Stimulated activated memory B cell treated with anti-CD40 and anti-IgM and Interleukin-4, amounts not matched to agents 10 μg/mL and 1 μg/mL and 100 μg/mL, for 72 hours (primary cell): Measurements from ENCODE around the gene IL1RAP.
A peak's percentile ranks its signal among the peaks of the same experiment; 100 is the strongest.

Source experiments
- ATAC-seq: fragments of 150-1000 bp; cut with Tn5 transposase; 2 replicates; pipeline ENCODE4 v1.10.0; 2021
- H3K27ac Mint-ChIP-seq: one replicate; pipeline ENCODE4 v1.8.0; 2022; ENCODE audit warnings: mild to moderate bottlenecking, mixed read lengths
- H3K27me3 Mint-ChIP-seq: one replicate; pipeline ENCODE4 v1.8.0; 2022; ENCODE audit warnings: mixed read lengths
- H3K36me3 Mint-ChIP-seq: one replicate; pipeline ENCODE4 v1.8.0; 2022; ENCODE audit warnings: mixed read lengths
- H3K4me1 Mint-ChIP-seq: one replicate; pipeline ENCODE4 v1.8.0; 2022; ENCODE audit warnings: mixed read lengths
- H3K4me3 Mint-ChIP-seq: one replicate; pipeline ENCODE4 v1.8.0; 2022; ENCODE audit warnings: mild to moderate bottlenecking, moderate library complexity, mixed read lengths
- H3K9me3 Mint-ChIP-seq: one replicate; pipeline ENCODE4 v1.8.0; 2022; ENCODE audit warnings: mixed read lengths

The IL1RAP gene

GRCh38 chr3:190524942-190525341, 11.1 kb downstream of the IL1RAP start:
- Mint-ChIP-seq H3K27me3 (no peaks in the 10 kb centered on the region), H3K27ac (no peak overlapping the region)

GRCh38 chr3:190525634-190526033, 11.7 kb downstream of the IL1RAP start:
- Mint-ChIP-seq H3K36me3 (peaks cover 16% of the 10 kb centered on the region), H3K9me3 (no peaks in the 10 kb centered on the region), H3K27me3 (no peaks in the 10 kb centered on the region), H3K4me3 (no peak overlapping the region), H3K4me1 (no peaks in the 10 kb centered on the region), H3K27ac (no peak overlapping the region)
- ATAC-seq = no peak

More at GRCh38 chr3:190524942-190525341, 11.1 kb downstream of the IL1RAP start:
- no peaks in the 10 kb centered on the region for H3K4me1 Mint-ChIP-seq
- no peaks in the 10 kb centered on the region for H3K9me3 Mint-ChIP-seq
- ATAC-seq = no peak
- peaks cover 13% of the 10 kb centered on the region for H3K36me3 Mint-ChIP-seq
- no peak overlapping the region for H3K4me3 Mint-ChIP-seq

- no peaks in the 10 kb centered on the region for H3K27me3 Mint-ChIP-seq
- ATAC-seq = no peak
- H3K9me3 Mint-ChIP-seq = no peaks in the 10 kb centered on the region
- no peaks in the 10 kb centered on the region for H3K4me1 Mint-ChIP-seq
- H3K27ac Mint-ChIP-seq = no peak overlapping the region
- peaks cover 24% of the 10 kb centered on the region for H3K36me3 Mint-ChIP-seq
- H3K4me3 Mint-ChIP-seq = no peak overlapping the region
Measured at GRCh38 chr3:190526787-190527762, 13.2 kb downstream of the IL1RAP start.

GRCh38 chr3:190528706-190529105, 14.8 kb downstream of the IL1RAP start:
- no peak overlapping the region for H3K27ac Mint-ChIP-seq

GRCh38 chr3:190531406-190531805, 17.5 kb downstream of the IL1RAP start:
- no peak for ATAC-seq
- Mint-ChIP-seq H3K27me3 (no peaks in the 10 kb centered on the region), H3K9me3 (no peaks in the 10 kb centered on the region), H3K4me1 (peaks cover 7% of the 10 kb centered on the region), H3K4me3 (no peak overlapping the region), H3K36me3 (peaks cover 33% of the 10 kb centered on the region), H3K27ac (no peak overlapping the region)

More at GRCh38 chr3:190528706-190529105, 14.8 kb downstream of the IL1RAP start:
- Mint-ChIP-seq H3K9me3 (no peaks in the 10 kb centered on the region), H3K36me3 (peaks cover 33% of the 10 kb centered on the region), H3K4me1 (peaks cover 7% of the 10 kb centered on the region), H3K4me3 (no peak overlapping the region), H3K27me3 (no peaks in the 10 kb centered on the region)
- no peak for ATAC-seq

- Mint-ChIP-seq H3K4me3 (no peak overlapping the region), H3K36me3 (peaks cover 33% of the 10 kb centered on the region), H3K9me3 (no peaks in the 10 kb centered on the region), H3K27me3 (no peaks in the 10 kb centered on the region), H3K4me1 (peaks cover 9% of the 10 kb centered on the region), H3K27ac (no peak overlapping the region)
- no peak for ATAC-seq
Measured at GRCh38 chr3:190532731-190533203, 18.9 kb downstream of the IL1RAP start.

GRCh38 chr3:190533511-190534281, 19.8 kb downstream of the IL1RAP start:
- Mint-ChIP-seq H3K36me3 (peaks cover 28% of the 10 kb centered on the region), H3K27ac (no peak overlapping the region), H3K9me3 (no peaks in the 10 kb centered on the region), H3K4me3 (no peak overlapping the region), H3K4me1 (peaks cover 14% of the 10 kb centered on the region), H3K27me3 (no peaks in the 10 kb centered on the region)
- no peak for ATAC-seq

- Mint-ChIP-seq H3K27me3 (no peaks in the 10 kb centered on the region), H3K4me1 (peaks cover 14% of the 10 kb centered on the region)
- ATAC-seq = no peak
Measured at GRCh38 chr3:190534386-190534785, 20.5 kb downstream of the IL1RAP start.

GRCh38 chr3:190534986-190535385, 21.1 kb downstream of the IL1RAP start:
- no peaks in the 10 kb centered on the region for H3K9me3 Mint-ChIP-seq
- peaks cover 14% of the 10 kb centered on the region for H3K4me1 Mint-ChIP-seq
- no peaks in the 10 kb centered on the region for H3K27me3 Mint-ChIP-seq
- H3K27ac Mint-ChIP-seq = peak overlapping the region; percentile 49
- H3K36me3 Mint-ChIP-seq = peaks cover 25% of the 10 kb centered on the region
- ATAC-seq = no peak
- H3K4me3 Mint-ChIP-seq = no peak overlapping the region

More at GRCh38 chr3:190534386-190534785, 20.5 kb downstream of the IL1RAP start:
- H3K9me3 Mint-ChIP-seq = no peaks in the 10 kb centered on the region
- H3K4me3 Mint-ChIP-seq = no peak overlapping the region
- H3K36me3 Mint-ChIP-seq = peaks cover 27% of the 10 kb centered on the region
- H3K27ac Mint-ChIP-seq = peak overlapping the region; percentile 49

- ATAC-seq = no peak
- H3K4me1 Mint-ChIP-seq = peaks cover 14% of the 10 kb centered on the region
- H3K36me3 Mint-ChIP-seq = peaks cover 13% of the 10 kb centered on the region
- H3K27ac Mint-ChIP-seq = no peak overlapping the region
- no peaks in the 10 kb centered on the region for H3K27me3 Mint-ChIP-seq
- H3K4me3 Mint-ChIP-seq = no peak overlapping the region
- no peaks in the 10 kb centered on the region for H3K9me3 Mint-ChIP-seq
Measured at GRCh38 chr3:190537146-190537545, 23.3 kb downstream of the IL1RAP start.

- H3K27me3 Mint-ChIP-seq = no peaks in the 10 kb centered on the region
Measured at GRCh38 chr3:190538288-190538687, 24.4 kb downstream of the IL1RAP start.

GRCh38 chr3:190539526-190539925, 25.6 kb downstream of the IL1RAP start:
- Mint-ChIP-seq H3K27me3 (no peaks in the 10 kb centered on the region), H3K27ac (no peak overlapping the region), H3K9me3 (no peaks in the 10 kb centered on the region), H3K4me3 (no peak overlapping the region), H3K36me3 (peaks cover 5% of the 10 kb centered on the region), H3K4me1 (peaks cover 7% of the 10 kb centered on the region)
- no peak for ATAC-seq

More at GRCh38 chr3:190538288-190538687, 24.4 kb downstream of the IL1RAP start:
- H3K9me3 Mint-ChIP-seq = no peaks in the 10 kb centered on the region
- peaks cover 7% of the 10 kb centered on the region for H3K4me1 Mint-ChIP-seq
- H3K4me3 Mint-ChIP-seq = no peak overlapping the region
- peaks cover 5% of the 10 kb centered on the region for H3K36me3 Mint-ChIP-seq
- ATAC-seq = no peak
- no peak overlapping the region for H3K27ac Mint-ChIP-seq

GRCh38 chr3:190541008-190541407, 27.1 kb downstream of the IL1RAP start:
- no peaks in the 10 kb centered on the region for H3K9me3 Mint-ChIP-seq
- no peak overlapping the region for H3K27ac Mint-ChIP-seq
- no peak overlapping the region for H3K4me3 Mint-ChIP-seq
- ATAC-seq = no peak
- peaks cover 7% of the 10 kb centered on the region for H3K4me1 Mint-ChIP-seq
- no peaks in the 10 kb centered on the region for H3K27me3 Mint-ChIP-seq
- peaks cover 6% of the 10 kb centered on the region for H3K36me3 Mint-ChIP-seq

GRCh38 chr3:190541560-190541959, 27.7 kb downstream of the IL1RAP start:
- no peaks in the 10 kb centered on the region for H3K27me3 Mint-ChIP-seq
- H3K9me3 Mint-ChIP-seq = no peaks in the 10 kb centered on the region
- peaks cover 7% of the 10 kb centered on the region for H3K4me1 Mint-ChIP-seq
- H3K27ac Mint-ChIP-seq = no peak overlapping the region
- no peak for ATAC-seq
- H3K36me3 Mint-ChIP-seq = peaks cover 11% of the 10 kb centered on the region
- H3K4me3 Mint-ChIP-seq = no peak overlapping the region

GRCh38 chr3:190542846-190543245, 29.0 kb downstream of the IL1RAP start:
- H3K4me3 Mint-ChIP-seq = no peak overlapping the region
- H3K36me3 Mint-ChIP-seq = peaks cover 11% of the 10 kb centered on the region
- H3K27me3 Mint-ChIP-seq = no peaks in the 10 kb centered on the region
- peaks cover 4% of the 10 kb centered on the region for H3K4me1 Mint-ChIP-seq
- ATAC-seq = no peak
- H3K9me3 Mint-ChIP-seq = no peaks in the 10 kb centered on the region
- no peak overlapping the region for H3K27ac Mint-ChIP-seq
